ENCODE results near the gene HS6ST3. TPM values are rescaled to one million over a fixed set of nuclear protein-coding genes. Genes with fewer than 3 reads are reported as not detected.

HS6ST3 gene
- total and polyA plus RNA-seq, 2 of the 13 experiments (the other 11 are each of a cell fraction or from before 2014, with no cell fraction given), result not detected

GRCh38 chr13:96080676-96081075 is 9.2 kb upstream of the HS6ST3 start (continued):
- TF ChIP-seq SETDB1 (CRISPR knock-in tag; IDR thresholded peaks at IDR 0.05; ENCODE audit: borderline replicate concordance) (no peak), SRY (CRISPR knock-in tag; IDR thresholded peaks at IDR 0.05) (no peak), ZNF501 (CRISPR knock-in tag; IDR thresholded peaks at IDR 0.05) (no peak), ZIK1 (CRISPR knock-in tag; IDR thresholded peaks at IDR 0.05; ENCODE audit: borderline replicate concordance, low read depth) (no peak), MIER3 (CRISPR knock-in tag; IDR thresholded peaks at IDR 0.05; ENCODE audit: borderline replicate concordance) (no peak), ZNF264 (CRISPR knock-in tag; IDR thresholded peaks at IDR 0.05) (no peak)

- intact Hi-C loops (cut with micrococcal nuclease; ENCODE audit: unreplicated experiment), result no loop called here
- WGBS (ENCODE audit: low lambda C conversion rate), result 0% methylated on average over 2 of the region's 2 CpGs
- FAIRE-seq (no peak), ATAC-seq (no peak), DNase-seq (ENCODE audit: low spot score) (no peak)
- CTCF ChIA-PET (ENCODE audit: low intra/inter-chr PET ratio, low total read pairs), result no interaction called here
- no peaks in the 10 kb centered on the region for H4K20me1 ChIP-seq (ENCODE audit: insufficient read depth, low read length)
- H3K9me3 ChIP-seq (ENCODE audit: low read length), result no peaks in the 10 kb centered on the region
- no TSS peak for BruUV-seq (replicated peaks)
- H3K4me1 ChIP-seq (ENCODE audit: insufficient read depth, low read length), result no peaks in the 10 kb centered on the region
- H3K36me3 ChIP-seq (replicated peaks in 1 of 2; ENCODE audit: control insufficient read depth in 1 of 2, insufficient read depth in 2 of 2, low read length in 2 of 2), result no peaks in the 10 kb centered on the region
- H2AFZ ChIP-seq (ENCODE audit: low read length), result no peak overlapping the region
- no peak overlapping the region for H3K4me3 ChIP-seq (replicated peaks in 1 of 3; ENCODE audit: insufficient read depth in 1 of 3, low read depth in 2 of 3, low read length in 3 of 3)
- POLR2A ChIA-PET, result no interaction called here
- H3K27me3 ChIP-seq (ENCODE audit: control insufficient read depth in 1 of 2, insufficient read depth in 2 of 2, low read length in 2 of 2), result 0 out of 5 replicates have a peak, but pooled peaks cover 1 to 3% of the 10 kb centered on the region in 2 experiments
- H3K27ac ChIP-seq (ENCODE audit: extremely low read length, insufficient read depth, low read length), result no peak overlapping the region
- in situ Hi-C loops (cut with HindIII; ENCODE audit: extremely low pct_ligation_motif_present, low pct_unique_long_range_greater_than_20kb), result no loop called here
- no peak overlapping the region for H3K4me2 ChIP-seq (ENCODE audit: low read depth, low read length)
- no peak overlapping the region for H3K9ac ChIP-seq (ENCODE audit: insufficient read depth, low read depth, low read length)
- no peaks in the 10 kb centered on the region for H3K79me2 ChIP-seq (ENCODE audit: insufficient read depth, low read length)
- no peak for TF ChIP-seq ZGPAT (CRISPR knock-in tag; IDR thresholded peaks at IDR 0.05)
- no peak for TF ChIP-seq KLF15 (CRISPR knock-in tag; IDR thresholded peaks at IDR 0.05; ENCODE audit: borderline replicate concordance)
- no peak for TF ChIP-seq THAP9 (CRISPR knock-in tag; IDR thresholded peaks at IDR 0.05; ENCODE audit: borderline replicate concordance)
- TF ChIP-seq KAT2B (IDR thresholded peaks at IDR 0.05; ENCODE audit: borderline replicate concordance, low read depth, low read length), result no peak
- no peak for TF ChIP-seq CREBL2 (CRISPR knock-in tag; IDR thresholded peaks at IDR 0.05; ENCODE audit: borderline replicate concordance)
- no peak for TF ChIP-seq ZFP36L2 (CRISPR knock-in tag; IDR thresholded peaks at IDR 0.05)
- no peak for TF ChIP-seq ZSCAN30 (CRISPR knock-in tag; IDR thresholded peaks at IDR 0.05)
- no peak for TF ChIP-seq CHD2 (IDR thresholded peaks at IDR 0.05; ENCODE audit: low read depth, low read length)
- TF ChIP-seq ZBTB49 (CRISPR knock-in tag; IDR thresholded peaks at IDR 0.05; ENCODE audit: borderline replicate concordance), result no peak
- no peak for TF ChIP-seq NFE2 (CRISPR knock-in tag; IDR thresholded peaks at IDR 0.05)
- TF ChIP-seq ZNF597 (CRISPR knock-in tag; IDR thresholded peaks at IDR 0.05), result no peak
Observed at GRCh38 chr13:96081888-96082287, 8.0 kb upstream of the HS6ST3 start.
